HepG2 (cell line): Measurements from ENCODE around the gene GTF2F1. TPM values are rescaled to one million over a fixed set of nuclear protein-coding genes. Genes with fewer than 3 reads are reported as not detected.

Source experiments
- AFF4 ChIP-seq: sonication (generic); formaldehyde crosslinking; IDR thresholded peaks from 2 replicates; pipeline ENCODE4 v1.4.0; 2020; ENCODE audit warnings: missing genetic modification reagents
- BRD4 ChIP-seq: sonication (generic); formaldehyde crosslinking; IDR thresholded peaks from 2 replicates; pipeline ENCODE4 v1.4.0; 2020; ENCODE audit warnings: missing genetic modification reagents
- CHD2 ChIP-seq: IDR thresholded peaks from 2 replicates; pipeline ENCODE4 v1.6.1; 2011; ENCODE audit warnings: low read depth, low read length, improper control_type of control experiment
- EHMT2 ChIP-seq: fragments of 200-600 bp; sonication (generic); IDR thresholded peaks from 2 replicates; pipeline ENCODE4 v1.7.0; 2017; ENCODE audit warnings: antibody characterized with exemption, low read depth, low read length, borderline replicate concordance
- FOXP4 ChIP-seq: sonication (generic); formaldehyde crosslinking; IDR thresholded peaks from 2 replicates; pipeline ENCODE4 v1.4.0; 2020; ENCODE audit warnings: missing genetic modification reagents
- GATA4 ChIP-seq: sonication (generic); IDR thresholded peaks from 2 replicates; pipeline ENCODE4 v1.6.1; 2016; ENCODE audit warnings: antibody characterized with exemption, low read depth, borderline replicate concordance
- HOXA7 ChIP-seq: sonication (generic); formaldehyde crosslinking; IDR thresholded peaks from 2 replicates; pipeline ENCODE4 v1.8.1; 2022; ENCODE audit warnings: mild to moderate bottlenecking, missing genetic modification reagents, moderate library complexity
- KDM1A ChIP-seq: IDR thresholded peaks from 2 replicates; pipeline ENCODE4 v1.6.1; 2016; ENCODE audit warnings: missing compliant biosample characterization
- NFRKB ChIP-seq: fragments of 450-650 bp; IDR thresholded peaks from 2 replicates; pipeline ENCODE4 v1.6.1; 2017
- POLR2G ChIP-seq: fragments of 200-400 bp; formaldehyde crosslinking; IDR thresholded peaks from 2 replicates; pipeline ENCODE4 v1.6.1; 2018; ENCODE audit warnings: mild to moderate bottlenecking, low read depth, low read length, moderate library complexity
- REXO4 ChIP-seq: sonication (generic); formaldehyde crosslinking; IDR thresholded peaks from 2 replicates; pipeline ENCODE4 v1.8.0; 2022; ENCODE audit warnings: missing genetic modification reagents, mild to moderate bottlenecking, borderline replicate concordance
- RXRB ChIP-seq: IDR thresholded peaks from 2 replicates; pipeline ENCODE4 v1.6.1; 2016; ENCODE audit warnings: borderline replicate concordance, missing genetic modification reagents, missing compliant biosample characterization
- STAG1 ChIP-seq: sonication (generic); formaldehyde crosslinking; IDR thresholded peaks from 2 replicates; pipeline ENCODE4 v1.4.0; 2020; ENCODE audit warnings: missing genetic modification reagents
- TEAD3 ChIP-seq: optimal IDR thresholded peaks from 2 replicates; pipeline ENCODE3; 2016; ENCODE audit warnings: borderline replicate concordance
- ZBTB1 ChIP-seq: sonication (generic); formaldehyde crosslinking; IDR thresholded peaks from 2 replicates; pipeline ENCODE4 v1.4.0; 2020; ENCODE audit warnings: missing genetic modification reagents, borderline replicate concordance
- ZGPAT ChIP-seq: IDR thresholded peaks from 2 replicates; pipeline ENCODE4 v1.6.1; 2016; ENCODE audit warnings: mild to moderate bottlenecking
- ZNF124 ChIP-seq: sonication (generic); formaldehyde crosslinking; IDR thresholded peaks from 2 replicates; pipeline ENCODE4 v1.4.0; 2020; ENCODE audit warnings: missing genetic modification reagents
- ZNF335 ChIP-seq: sonication (generic); formaldehyde crosslinking; IDR thresholded peaks from 2 replicates; pipeline ENCODE4 v1.4.0; 2020; ENCODE audit warnings: missing genetic modification reagents
- ZNF350 ChIP-seq: sonication (generic); formaldehyde crosslinking; IDR thresholded peaks from 2 replicates; pipeline ENCODE4 v1.4.0; 2020; ENCODE audit warnings: mild to moderate bottlenecking, low read depth, missing genetic modification reagents, borderline replicate concordance
- ZNF570 ChIP-seq: sonication (generic); formaldehyde crosslinking; IDR thresholded peaks from 2 replicates; pipeline ENCODE4 v1.4.0; 2020; ENCODE audit warnings: mild to moderate bottlenecking, missing genetic modification reagents, borderline replicate concordance
- ZNF740 ChIP-seq: sonication (generic); formaldehyde crosslinking; IDR thresholded peaks from 2 replicates; pipeline ENCODE4 v1.4.0; 2020; ENCODE audit warnings: missing genetic modification reagents
- ZSCAN30 ChIP-seq: sonication (generic); formaldehyde crosslinking; IDR thresholded peaks from 2 replicates; pipeline ENCODE4 v1.5.0; 2020; ENCODE audit warnings: mild to moderate bottlenecking, missing genetic modification reagents
- polyA plus RNA-seq, 8 experiments: library from polyadenylated mRNA; depleted of rRNA in 3 of 8; stranded (reverse) in 7 of 8; unstranded in 1 of 8; fragments of >200 nt; fragmentation: Illumina TruSeq in 4 of 8; extraction: Trizol in 4 of 8; gene quantifications; 2 replicates each; pipeline versions ENCODE4 v1.2.1 to v1.2.3, GENCODE V29; 2011 to 2016; ENCODE audit warnings: low read depth in 4 of 8, missing spikeins in 1 of 8, mixed read lengths in 1 of 8; ENCODE audit not compliant: insufficient read depth in 1 of 8
- total RNA-seq, 5 experiments: library from RNA; depleted of rRNA; stranded (reverse); fragments of >200 nt; fragmentation: Illumina TruSeq; extraction: Trizol; gene quantifications; 2 replicates each; pipeline ENCODE4 v1.2.3, GENCODE V29; 2016; ENCODE audit warnings: low read depth in 1 of 5

The GTF2F1 gene
- total and polyA plus RNA-seq, 2 of the 13 experiments (the other 11 are each of a cell fraction or from before 2014, with no cell fraction given), result 27.8 to 34.1 TPM

- TF ChIP-seq ZBTB1 (CRISPR knock-in tag) (no peak), TEAD3 (CRISPR knock-in tag) (peak; percentile 21), CHD2 (no peak), EHMT2 (no peak), KDM1A (no peak), BRD4 (no peak), REXO4 (no peak), ZGPAT (0 out of 2 replicates have a peak, but pooled peaks have one; percentile 33), ZNF740 (CRISPR knock-in tag) (no peak), ZNF124 (CRISPR knock-in tag) (no peak), FOXP4 (CRISPR knock-in tag) (no peak), NFRKB (no peak), GATA4 (no peak), STAG1 (CRISPR knock-in tag) (peak; percentile 72), ZSCAN30 (CRISPR knock-in tag) (no peak), RXRB (no peak), ZNF335 (CRISPR knock-in tag) (no peak), AFF4 (no peak), POLR2G (no peak), ZNF350 (CRISPR knock-in tag) (peak; percentile 23; the same call in 1 of the 2 replicates), ZNF570 (CRISPR knock-in tag) (no peak), HOXA7 (CRISPR knock-in tag) (no peak)
Observed at GRCh38 chr19:6412447-6413091, 19.6 kb upstream of the GTF2F1 start (continued).
